Measurements from ENCODE around the gene CFAP74.

GRCh38 chr1:1926346-1926811 lies 77.2 kb downstream of the CFAP74 start:
- TF ChIP-seq CTCF (IDR thresholded peaks at IDR 0.05; ENCODE audit: poor library complexity), result no peak
- TF ChIP-seq EZH2phosphoT487 (IDR thresholded peaks at IDR 0.05; ENCODE audit: low read depth, severe bottlenecking, unreplicated experiment), result no peak
